Activated CD4-positive, alpha-beta T cell treated with anti-CD3 and anti-CD28 coated beads, Interleukin-2, Interleukin-4, amounts not matched to agents 100 ng/mL and 50 ng/mL, durations not matched to agents 16 hours and 8 hours (primary cell): ENCODE measurements around the gene STX8.
"Not testable (repeated sequence)": the region's sequence is repeated elsewhere in the genome, so short reads cannot be mapped to it uniquely, and the experiment has no call there.

Source experiments
- DNase-seq: peaks from one replicate; pipeline ENCODE4 v3.0.0-alpha.2; 2020; ENCODE audit warnings: low spot score

STX8 gene

GRCh38 chr17:9575381-9576101 lies at the start of gene STX8:
Gene STX8 (minus strand): TSS chr17:9575820. CDS start chr17:9575808, 12 bp downstream.
- DNase-seq, result peak; percentile 87

GRCh38 chr17:9622961-9623360 lies 47.3 kb upstream of the STX8 start:
- no peak for DNase-seq

GRCh38 chr17:9615486-9615885 lies 39.9 kb upstream of the STX8 start:
- DNase-seq, result no peak

- DNase-seq, result no peak
Measured at GRCh38 chr17:9612006-9612405, 36.4 kb upstream of the STX8 start.

- no peak for DNase-seq
Measured at GRCh38 chr17:9611557-9611956, 35.9 kb upstream of the STX8 start.

- DNase-seq, result not testable (repeated sequence)
Measured at GRCh38 chr17:9607058-9607457, 31.4 kb upstream of the STX8 start.

GRCh38 chr17:9606453-9606852 lies 30.8 kb upstream of the STX8 start:
- DNase-seq, result no peak

- not testable (repeated sequence) for DNase-seq
Measured at GRCh38 chr17:9604583-9604982, 29.0 kb upstream of the STX8 start.

- no peak for DNase-seq
Measured at GRCh38 chr17:9598661-9599060, 23.0 kb upstream of the STX8 start.

- DNase-seq, result not testable (repeated sequence)
Measured at GRCh38 chr17:9597638-9598037, 22.0 kb upstream of the STX8 start.

GRCh38 chr17:9594065-9594464 lies 18.4 kb upstream of the STX8 start:
- no peak for DNase-seq

GRCh38 chr17:9587969-9588656 lies 12.5 kb upstream of the STX8 start:
- no peak for DNase-seq

- no peak for DNase-seq
Measured at GRCh38 chr17:9577373-9577709, 1.7 kb upstream of the STX8 start.

- peak; percentile 76 for DNase-seq
Measured at GRCh38 chr17:9576521-9577372, 1.1 kb upstream of the STX8 start, which contains the start of gene CFAP52. Gene CFAP52 (plus strand): TSS chr17:9576642. CDS start chr17:9576696, 54 bp downstream.

GRCh38 chr17:9571201-9571600 lies 4.4 kb downstream of the STX8 start:
- DNase-seq, result no peak

GRCh38 chr17:9568957-9569588 lies 6.5 kb downstream of the STX8 start:
- DNase-seq, result no peak

GRCh38 chr17:9568004-9568403 lies 7.6 kb downstream of the STX8 start:
- no peak for DNase-seq

GRCh38 chr17:9566739-9567138 lies 8.9 kb downstream of the STX8 start:
- DNase-seq, result not testable (repeated sequence)

- peak; percentile 21 for DNase-seq
Measured at GRCh38 chr17:9566067-9566466, 9.6 kb downstream of the STX8 start.

- DNase-seq, result no peak
Measured at GRCh38 chr17:9564104-9564503, 11.5 kb downstream of the STX8 start.

GRCh38 chr17:9557857-9558256 lies 17.8 kb downstream of the STX8 start:
- no peak for DNase-seq

- no peak for DNase-seq
Measured at GRCh38 chr17:9557161-9557755, 18.4 kb downstream of the STX8 start.
